ENCODE results near the gene ORMDL2.
"Not testable (repeated sequence)": the region's sequence is repeated elsewhere in the genome, so short reads cannot be mapped to it uniquely, and the experiment has no call there.

ORMDL2 gene

GRCh38 chr12:55861871-55862270, 44.0 kb downstream of the ORMDL2 start:
- DNase-seq, result no peak

- no peak for DNase-seq
Observed at GRCh38 chr12:55862286-55862685, 44.4 kb downstream of the ORMDL2 start.

- DNase-seq, result not testable (repeated sequence)
Observed at GRCh38 chr12:55862931-55863330, 45.1 kb downstream of the ORMDL2 start.

GRCh38 chr12:55865327-55865726, 47.5 kb downstream of the ORMDL2 start:
- no peak for DNase-seq

- DNase-seq, result not testable (repeated sequence)
Observed at GRCh38 chr12:55866454-55867004, 48.7 kb downstream of the ORMDL2 start.
